Measurements from ENCODE around the gene MRPS22.

MRPS22 gene

DNA sequence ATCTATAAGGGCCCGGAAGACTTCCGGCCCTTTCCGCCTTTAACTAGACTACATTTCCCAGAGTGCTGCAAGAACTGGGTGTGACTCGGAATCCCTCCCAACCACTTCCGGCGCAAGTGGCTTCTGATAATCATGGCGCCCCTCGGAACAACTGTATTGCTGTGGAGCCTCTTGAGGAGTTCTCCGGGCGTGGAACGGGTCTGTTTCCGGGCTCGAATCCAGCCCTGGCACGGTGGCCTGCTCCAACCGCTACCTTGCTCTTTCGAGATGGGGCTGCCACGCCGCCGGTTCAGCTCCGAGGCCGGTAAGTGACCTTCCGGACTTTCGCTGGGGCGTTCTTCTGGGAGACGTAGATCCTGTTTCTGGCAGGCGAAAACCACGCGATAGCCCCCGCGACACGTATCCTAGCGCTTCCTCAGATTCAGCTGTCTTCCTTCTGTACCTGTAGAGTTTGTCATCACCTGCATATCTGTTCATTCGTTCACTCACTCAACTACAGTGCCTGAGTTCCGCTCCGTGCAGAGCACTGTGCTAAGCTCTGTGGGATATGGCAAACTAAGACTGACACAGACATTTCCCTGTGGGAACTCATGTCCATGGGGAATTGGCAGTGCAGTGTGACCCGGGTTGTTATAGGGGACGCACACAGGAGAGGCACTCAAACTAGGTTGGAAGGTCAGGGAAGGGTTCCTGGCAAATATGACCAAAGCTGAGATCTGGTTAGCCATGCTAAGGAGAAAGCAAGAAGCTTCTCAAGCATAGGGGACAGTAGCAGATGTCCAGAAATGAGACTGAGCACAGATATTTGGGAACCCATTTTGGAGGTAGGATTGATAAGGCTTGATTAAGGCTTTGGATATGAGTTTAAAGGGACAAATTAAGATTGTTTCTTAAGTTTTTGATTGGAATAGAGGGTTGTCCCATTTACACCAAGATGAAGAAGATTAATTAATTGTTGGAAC is at the start of gene MRPS22:
TSS of gene MRPS22 (plus strand) at position 126 of the 962 bp plus-strand sequence. CDS start at position 133, 7 bp downstream.
- H3K27me3 Mint-ChIP-seq: peaks cover 4% of the 10 kb centered on the region
- H3K4me3 Mint-ChIP-seq: no peak within 1 kb of the TSS
- H3K27ac Mint-ChIP-seq: no peak within 1 kb of the TSS
- intact Hi-C loops (cut with micrococcal nuclease): loop anchor here (1.0 kb wide), 1 partner anchor 45 kb away; the partner anchor contains the start of gene COPB2
- H3K4me1 Mint-ChIP-seq (ENCODE audit: low read depth): peaks cover 7% of the 10 kb centered on the region
- H3K36me3 Mint-ChIP-seq (ENCODE audit: low read depth): peaks cover 23% of the 10 kb centered on the region
- peaks cover 9% of the 10 kb centered on the region for H3K9me3 Mint-ChIP-seq

DNA sequence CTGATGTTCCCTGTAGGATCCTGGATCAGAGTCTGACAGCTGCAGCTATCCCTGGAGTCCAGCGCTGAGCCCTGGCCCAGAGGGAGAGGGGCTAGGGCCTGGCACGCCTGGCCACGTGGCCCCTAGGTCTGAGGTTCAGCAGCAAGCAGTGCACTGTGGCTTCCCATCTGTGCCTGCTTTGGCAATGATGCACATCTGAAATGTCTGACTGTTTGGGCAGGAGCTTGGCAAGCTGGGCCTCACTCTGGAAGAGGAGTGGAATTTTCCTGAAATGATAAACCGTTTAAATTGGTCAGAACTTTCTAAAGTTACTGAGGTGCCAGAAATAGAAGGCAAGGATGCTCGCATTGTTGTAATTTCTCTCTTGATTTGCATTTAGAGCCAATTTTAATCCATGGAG is 48.8 kb upstream of the MRPS22 start:
- H3K36me3 Mint-ChIP-seq (ENCODE audit: low read depth): no peaks in the 10 kb centered on the region
- H3K4me3 Mint-ChIP-seq: no peak overlapping the region
- H3K27ac Mint-ChIP-seq: no peak overlapping the region
- intact Hi-C loops (cut with micrococcal nuclease): no loop called here
- no peaks in the 10 kb centered on the region for H3K4me1 Mint-ChIP-seq (ENCODE audit: low read depth)
- H3K9me3 Mint-ChIP-seq: no peaks in the 10 kb centered on the region
- peaks cover 3% of the 10 kb centered on the region for H3K27me3 Mint-ChIP-seq

DNA sequence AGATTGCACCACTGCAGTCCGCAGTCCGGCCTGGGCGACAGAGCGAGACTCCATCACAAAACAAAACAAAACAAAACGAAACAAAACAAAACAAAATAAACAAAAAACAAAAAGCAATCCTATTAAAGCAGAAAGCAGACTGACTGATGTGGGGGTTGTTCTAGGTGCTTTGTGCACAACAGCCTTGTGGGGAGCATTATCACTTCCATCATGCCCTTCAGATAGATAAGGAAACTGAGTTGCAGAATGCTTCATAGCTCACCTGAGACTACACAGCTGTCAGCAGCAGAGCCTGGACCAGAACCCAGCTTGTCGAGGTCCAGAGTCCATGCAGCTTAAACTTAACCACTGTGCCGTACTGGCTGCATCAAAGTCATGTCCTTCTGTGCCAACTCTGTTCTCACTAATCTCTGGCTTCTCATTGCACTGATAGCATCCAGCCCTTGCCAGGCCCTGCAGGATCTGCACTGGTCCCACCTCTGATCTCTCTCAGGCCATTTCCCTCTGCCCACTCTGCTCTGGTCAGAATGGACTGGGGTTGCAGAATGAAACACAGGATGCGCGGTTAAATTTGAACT is 47.6 kb upstream of the MRPS22 start:
- intact Hi-C loops (cut with micrococcal nuclease): no loop called here
- Mint-ChIP-seq H3K4me1 (ENCODE audit: low read depth) (no peaks in the 10 kb centered on the region), H3K27ac (no peak overlapping the region), H3K9me3 (no peaks in the 10 kb centered on the region), H3K36me3 (ENCODE audit: low read depth) (no peaks in the 10 kb centered on the region), H3K4me3 (no peak overlapping the region), H3K27me3 (peaks cover 3% of the 10 kb centered on the region)

DNA sequence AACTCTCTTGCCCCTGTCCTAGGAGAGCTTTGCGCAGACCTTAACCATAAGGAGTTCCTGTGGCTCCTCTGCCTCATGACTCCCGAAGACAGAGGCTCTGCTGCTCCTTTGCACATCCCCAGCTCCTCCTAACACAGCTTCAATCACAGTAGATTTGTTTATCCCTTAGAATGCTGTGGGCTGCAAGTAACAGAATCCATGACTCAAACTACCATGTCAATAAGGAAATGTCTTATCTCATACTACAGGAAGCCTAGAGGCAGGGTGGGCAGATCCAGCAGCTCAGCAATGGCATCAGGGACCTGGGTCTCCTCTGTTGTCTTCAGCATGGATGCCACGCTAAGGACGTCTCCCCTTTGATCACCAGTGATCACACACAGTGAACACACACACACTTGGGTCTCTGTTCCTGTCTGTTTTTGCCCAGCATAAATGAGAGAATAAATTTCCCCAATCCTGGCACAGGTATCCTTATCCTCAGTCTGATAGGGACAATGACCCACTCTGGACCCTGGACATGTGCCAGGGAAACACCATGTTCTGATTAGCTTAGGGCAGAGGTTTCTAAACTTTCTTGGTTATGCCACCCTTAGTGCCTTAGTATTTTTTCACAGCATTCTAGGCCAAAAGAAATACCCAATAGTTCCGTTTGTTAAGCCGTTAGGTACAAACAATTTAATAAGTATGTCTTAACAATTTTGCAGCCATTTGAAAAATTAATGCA is 46.1 kb upstream of the MRPS22 start:
- intact Hi-C loops (cut with micrococcal nuclease): no loop called here
- Mint-ChIP-seq H3K36me3 (ENCODE audit: low read depth) (no peaks in the 10 kb centered on the region), H3K9me3 (no peaks in the 10 kb centered on the region), H3K27me3 (peaks cover 3% of the 10 kb centered on the region), H3K4me1 (ENCODE audit: low read depth) (no peaks in the 10 kb centered on the region), H3K4me3 (no peak overlapping the region), H3K27ac (no peak overlapping the region)

DNA sequence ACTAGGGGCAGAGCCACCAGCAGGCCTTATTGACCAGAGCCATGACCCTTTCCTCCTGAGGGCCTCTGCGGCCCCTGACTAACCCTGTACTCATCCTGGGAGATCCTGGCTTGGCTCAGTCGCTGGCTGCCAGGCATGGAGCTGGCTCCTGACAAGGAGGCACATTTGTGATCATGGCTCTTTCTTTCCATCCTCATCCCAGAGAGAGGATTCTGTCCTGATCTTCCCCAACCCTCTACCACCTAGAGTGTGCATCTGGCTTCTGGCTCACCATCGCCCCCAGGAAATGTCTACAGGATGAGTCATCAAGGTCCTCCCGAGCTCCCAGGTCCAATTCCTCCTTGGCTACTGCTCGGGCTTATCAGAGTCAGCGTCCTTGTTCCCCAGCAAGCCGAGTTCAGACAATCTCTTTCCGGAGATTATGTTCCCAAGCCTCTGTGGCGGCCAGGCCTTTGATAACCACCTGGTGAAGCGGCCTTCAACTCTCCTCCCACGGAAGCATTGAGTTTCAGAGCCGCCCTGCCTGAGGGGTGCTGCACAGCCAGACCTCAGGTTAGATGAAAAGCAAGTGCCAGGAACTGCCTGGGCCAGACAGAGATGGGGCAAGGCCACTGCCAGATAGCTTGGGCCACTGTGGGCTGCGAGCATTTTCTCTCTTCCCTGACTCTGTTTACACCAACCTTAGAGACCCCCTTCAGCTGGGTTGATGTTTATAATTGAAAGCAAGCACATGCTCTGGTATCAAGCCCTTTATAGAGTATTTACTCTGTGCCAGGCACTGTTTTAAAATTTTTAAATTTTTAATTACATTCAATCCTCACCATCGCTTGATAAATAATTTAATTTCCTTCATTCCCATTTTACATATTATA is 44.3 kb upstream of the MRPS22 start:
- H3K4me1 Mint-ChIP-seq (ENCODE audit: low read depth): no peaks in the 10 kb centered on the region
- intact Hi-C loops (cut with micrococcal nuclease): no loop called here
- no peaks in the 10 kb centered on the region for H3K9me3 Mint-ChIP-seq
- H3K4me3 Mint-ChIP-seq: no peak overlapping the region
- no peaks in the 10 kb centered on the region for H3K36me3 Mint-ChIP-seq (ENCODE audit: low read depth)
- H3K27ac Mint-ChIP-seq: no peak overlapping the region
- H3K27me3 Mint-ChIP-seq: peaks cover 1% of the 10 kb centered on the region

DNA sequence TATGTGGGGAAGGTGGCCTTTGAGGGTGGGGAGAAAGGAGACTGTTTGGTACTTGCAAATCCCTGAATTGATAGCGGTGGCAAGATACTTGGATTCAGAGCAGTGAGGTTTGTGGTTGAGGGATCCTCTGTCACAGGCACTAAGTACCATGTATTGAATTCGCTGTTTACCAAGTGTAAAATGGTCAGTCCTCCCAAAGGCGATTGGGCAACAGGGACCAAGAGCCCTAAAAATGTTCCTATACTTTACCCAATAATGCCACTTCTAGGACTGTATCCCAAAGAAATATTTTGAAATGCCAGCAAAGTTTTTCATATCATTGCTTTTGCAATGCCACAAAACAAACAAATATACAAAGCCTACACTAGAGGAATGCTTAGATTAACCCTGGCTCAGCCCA is 43.4 kb upstream of the MRPS22 start:
- H3K9me3 Mint-ChIP-seq: no peaks in the 10 kb centered on the region
- H3K27ac Mint-ChIP-seq: no peak overlapping the region
- intact Hi-C loops (cut with micrococcal nuclease): no loop called here
- no peak overlapping the region for H3K4me3 Mint-ChIP-seq
- H3K36me3 Mint-ChIP-seq (ENCODE audit: low read depth): no peaks in the 10 kb centered on the region
- H3K4me1 Mint-ChIP-seq (ENCODE audit: low read depth): no peaks in the 10 kb centered on the region
- H3K27me3 Mint-ChIP-seq: peaks cover under 1% of the 10 kb centered on the region

DNA sequence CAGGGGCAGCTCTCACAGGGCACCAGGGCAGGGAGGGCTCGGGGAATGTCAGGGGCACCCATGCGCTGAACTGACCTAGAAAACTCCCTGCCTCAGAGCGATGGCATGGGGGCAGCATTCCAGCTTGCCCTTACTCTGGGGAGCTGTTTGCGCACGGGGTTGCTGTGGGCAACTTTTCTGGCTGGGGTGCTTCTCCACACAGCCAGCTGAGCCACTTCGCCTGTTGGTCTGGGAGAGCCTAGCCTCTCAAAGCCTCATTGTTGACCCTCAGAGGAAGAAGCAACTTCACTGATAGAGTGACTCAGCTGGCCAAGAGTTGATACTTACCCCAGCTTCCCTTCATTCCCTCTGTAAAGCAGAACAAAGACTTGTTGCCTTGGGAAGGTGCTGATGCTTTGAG is 42.6 kb upstream of the MRPS22 start:
- intact Hi-C loops (cut with micrococcal nuclease): no loop called here
- Mint-ChIP-seq H3K27me3 (no peaks in the 10 kb centered on the region), H3K4me1 (ENCODE audit: low read depth) (no peaks in the 10 kb centered on the region), H3K27ac (no peak overlapping the region), H3K36me3 (ENCODE audit: low read depth) (no peaks in the 10 kb centered on the region), H3K4me3 (no peak overlapping the region), H3K9me3 (no peaks in the 10 kb centered on the region)

DNA sequence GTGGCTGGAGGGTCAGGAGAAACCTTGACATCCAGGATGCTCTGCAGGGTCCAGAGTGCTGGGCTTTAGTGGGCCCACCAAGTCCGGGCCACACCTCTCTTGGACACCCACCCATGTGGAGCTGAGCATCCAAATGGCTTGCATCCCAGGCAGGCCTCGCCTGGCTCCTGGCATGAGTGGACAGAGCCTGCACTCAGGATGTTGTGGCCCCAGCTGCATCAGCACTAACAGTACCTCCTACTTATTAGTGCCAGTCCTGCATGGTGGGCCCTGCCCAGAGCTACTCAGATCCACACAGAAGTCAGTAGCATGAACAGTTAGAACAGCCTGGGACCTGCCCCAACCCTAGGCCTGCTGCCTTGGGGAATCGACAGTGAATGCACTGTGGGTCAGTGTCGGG is 42.2 kb upstream of the MRPS22 start:
- no peaks in the 10 kb centered on the region for H3K36me3 Mint-ChIP-seq (ENCODE audit: low read depth)
- H3K9me3 Mint-ChIP-seq: no peaks in the 10 kb centered on the region
- no peaks in the 10 kb centered on the region for H3K4me1 Mint-ChIP-seq (ENCODE audit: low read depth)
- intact Hi-C loops (cut with micrococcal nuclease): no loop called here
- no peak overlapping the region for H3K4me3 Mint-ChIP-seq
- H3K27ac Mint-ChIP-seq: no peak overlapping the region
- H3K27me3 Mint-ChIP-seq: no peaks in the 10 kb centered on the region

DNA sequence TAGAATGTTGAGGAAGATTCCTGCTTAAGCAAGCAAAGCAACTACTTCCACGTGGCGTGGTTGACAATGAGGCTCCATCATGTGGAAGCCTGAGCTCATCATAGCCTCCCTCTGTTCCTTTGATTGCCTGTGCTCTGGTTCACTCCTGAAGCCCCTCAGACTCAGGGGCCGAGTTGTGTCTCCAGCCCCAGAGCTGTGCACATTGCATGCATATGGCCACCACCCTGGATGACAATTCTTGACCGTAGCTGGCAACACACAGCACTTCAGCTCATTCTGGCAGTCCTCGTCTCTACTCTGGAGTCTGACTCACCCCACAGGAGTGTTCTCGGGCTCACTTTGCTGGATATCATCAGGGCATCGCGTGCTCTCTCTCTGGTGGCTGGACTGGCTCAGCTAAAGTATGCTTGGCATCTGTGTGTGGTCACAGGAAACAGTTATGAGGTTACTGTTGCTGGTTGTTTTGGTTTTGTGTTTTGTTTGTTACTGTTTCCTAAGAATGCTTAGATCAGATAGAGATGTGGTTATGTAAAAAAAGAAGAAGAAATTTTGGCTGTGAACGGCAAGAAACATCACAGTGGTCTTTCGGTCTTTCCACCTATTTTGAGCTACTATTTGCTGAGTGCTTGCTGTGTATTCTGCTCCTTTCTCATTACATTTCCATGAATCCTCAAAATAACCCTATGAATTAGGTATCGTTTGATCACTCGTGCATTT is 41.6 kb upstream of the MRPS22 start:
- Mint-ChIP-seq H3K27ac (no peak overlapping the region), H3K9me3 (no peaks in the 10 kb centered on the region), H3K4me3 (no peak overlapping the region), H3K36me3 (ENCODE audit: low read depth) (no peaks in the 10 kb centered on the region), H3K4me1 (ENCODE audit: low read depth) (no peaks in the 10 kb centered on the region), H3K27me3 (no peaks in the 10 kb centered on the region)
- intact Hi-C loops (cut with micrococcal nuclease): no loop called here

DNA sequence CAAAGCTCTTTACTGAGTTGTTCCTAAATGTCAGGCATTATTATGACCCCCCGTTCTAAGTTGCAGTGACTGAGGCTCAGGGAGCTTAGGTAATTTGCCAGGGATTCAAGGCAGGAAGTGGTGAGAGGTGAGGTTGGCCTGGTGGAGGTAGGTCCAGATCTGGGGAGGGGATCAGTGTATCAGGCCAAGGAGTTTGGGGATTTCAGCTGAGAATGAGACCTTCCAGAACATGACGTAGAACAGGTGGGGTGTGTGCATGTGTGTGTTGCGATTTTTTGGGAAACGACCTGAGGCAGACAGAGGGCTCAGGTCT is 41.1 kb upstream of the MRPS22 start:
- Mint-ChIP-seq H3K27me3 (no peaks in the 10 kb centered on the region), H3K9me3 (no peaks in the 10 kb centered on the region), H3K4me1 (ENCODE audit: low read depth) (no peaks in the 10 kb centered on the region), H3K36me3 (ENCODE audit: low read depth) (no peaks in the 10 kb centered on the region), H3K4me3 (no peak overlapping the region), H3K27ac (no peak overlapping the region)
- intact Hi-C loops (cut with micrococcal nuclease): no loop called here

DNA sequence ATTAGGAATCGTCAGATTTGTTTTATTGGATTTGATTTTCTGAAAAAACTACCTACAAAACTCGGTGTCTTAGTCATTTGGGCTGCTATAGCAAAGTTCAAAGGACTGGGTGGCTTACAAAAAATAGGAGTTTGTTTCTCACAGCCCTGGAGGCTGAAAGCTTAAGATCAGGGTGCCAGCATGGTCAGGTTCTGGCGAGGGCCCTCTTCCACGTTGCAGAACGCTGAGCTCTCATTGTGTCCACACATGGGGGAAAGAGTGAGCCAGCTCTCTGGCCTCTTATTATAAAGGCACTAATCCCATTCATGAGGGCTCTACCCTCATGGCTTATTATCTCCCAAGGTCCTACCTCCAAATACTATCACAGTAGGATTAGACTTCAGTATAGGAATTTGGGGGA is 40.6 kb upstream of the MRPS22 start:
- H3K4me3 Mint-ChIP-seq: no peak overlapping the region
- H3K27me3 Mint-ChIP-seq: no peaks in the 10 kb centered on the region
- H3K27ac Mint-ChIP-seq: no peak overlapping the region
- intact Hi-C loops (cut with micrococcal nuclease): no loop called here
- no peaks in the 10 kb centered on the region for H3K4me1 Mint-ChIP-seq (ENCODE audit: low read depth)
- H3K9me3 Mint-ChIP-seq: no peaks in the 10 kb centered on the region
- no peaks in the 10 kb centered on the region for H3K36me3 Mint-ChIP-seq (ENCODE audit: low read depth)

DNA sequence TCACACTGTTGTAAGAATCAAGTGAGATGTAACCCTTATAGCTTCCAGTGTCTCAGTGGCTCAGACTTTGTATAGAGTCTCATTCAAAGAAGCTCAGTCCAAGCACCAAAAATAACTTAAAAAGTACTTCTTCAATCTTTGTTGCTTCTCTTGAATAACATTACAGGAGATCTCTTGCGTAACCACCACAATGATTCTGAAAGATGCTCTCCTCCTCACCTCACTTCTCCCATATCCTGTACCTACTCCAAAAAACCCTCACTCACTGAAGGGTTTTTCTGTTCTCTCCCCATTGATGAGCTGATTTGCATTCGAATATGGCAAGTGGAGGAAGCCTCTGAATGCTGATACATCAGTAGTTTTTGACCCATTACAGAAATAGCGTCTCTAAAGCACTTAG is 39.4 kb upstream of the MRPS22 start:
- H3K27ac Mint-ChIP-seq: no peak overlapping the region
- H3K27me3 Mint-ChIP-seq: no peaks in the 10 kb centered on the region
- peaks cover 7% of the 10 kb centered on the region for H3K4me1 Mint-ChIP-seq (ENCODE audit: low read depth)
- H3K9me3 Mint-ChIP-seq: no peaks in the 10 kb centered on the region
- H3K4me3 Mint-ChIP-seq: no peak overlapping the region
- no peaks in the 10 kb centered on the region for H3K36me3 Mint-ChIP-seq (ENCODE audit: low read depth)
- intact Hi-C loops (cut with micrococcal nuclease): no loop called here

DNA sequence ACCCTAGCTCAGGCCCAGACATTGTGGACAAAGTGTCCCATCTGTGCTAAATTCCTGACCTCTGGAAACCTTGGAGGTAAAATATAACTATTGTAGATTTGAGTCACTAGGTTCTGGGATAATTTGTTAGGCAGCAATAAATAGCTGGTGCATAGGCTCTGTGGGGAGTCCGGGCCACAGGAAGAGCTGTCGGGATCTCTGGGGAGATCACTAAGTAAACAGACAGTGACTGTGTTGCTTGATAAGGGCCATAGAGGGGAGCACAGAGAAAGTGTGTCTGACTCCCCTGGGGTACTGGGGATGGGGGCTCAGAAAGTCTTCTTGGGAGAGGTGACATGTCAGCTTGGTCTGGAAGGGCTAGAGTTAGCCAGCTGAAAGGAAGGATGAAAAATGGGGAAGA is 37.7 kb upstream of the MRPS22 start:
- no peaks in the 10 kb centered on the region for H3K27me3 Mint-ChIP-seq
- H3K4me1 Mint-ChIP-seq (ENCODE audit: low read depth): peaks cover 7% of the 10 kb centered on the region
- H3K27ac Mint-ChIP-seq: no peak overlapping the region
- H3K4me3 Mint-ChIP-seq: no peak overlapping the region
- intact Hi-C loops (cut with micrococcal nuclease): no loop called here
- H3K9me3 Mint-ChIP-seq: no peaks in the 10 kb centered on the region
- no peaks in the 10 kb centered on the region for H3K36me3 Mint-ChIP-seq (ENCODE audit: low read depth)

Data from dendritic cell treated with granulocyte-macrophage colony-stimulating factor and Interleukin-4, amounts not matched to agents 40 ng/mL and 50 ng/mL, for 4 days (primary cell).